ENCODE measurements around the gene SENP7.
"Not testable (repeated sequence)": the region's sequence is repeated elsewhere in the genome, so short reads cannot be mapped to it uniquely, and the experiment has no call there.

Gene SENP7

GRCh38 chr3:101501783-101502182 lies 11.2 kb downstream of the SENP7 start:
- DNase-seq (ENCODE audit: low spot score): no peak
- Histone ChIP-seq H3K27ac (no peak overlapping the region), H3K4me3 (no peak overlapping the region)
- no peak for TF ChIP-seq CTCF (IDR thresholded peaks at IDR 0.05)

GRCh38 chr3:101500208-101500607 lies 12.8 kb downstream of the SENP7 start:
- no peak for DNase-seq (ENCODE audit: low spot score)
- no peak for TF ChIP-seq CTCF (IDR thresholded peaks at IDR 0.05)
- no peak overlapping the region for H3K27ac ChIP-seq

GRCh38 chr3:101497803-101498202 lies 15.2 kb downstream of the SENP7 start:
- H3K27ac ChIP-seq: no peak overlapping the region
- TF ChIP-seq CTCF (IDR thresholded peaks at IDR 0.05): no peak
- no peak for DNase-seq (ENCODE audit: low spot score)
- H3K4me3 ChIP-seq: no peak overlapping the region

More at GRCh38 chr3:101500208-101500607, 12.8 kb downstream of the SENP7 start:
- no peak overlapping the region for H3K4me3 ChIP-seq

GRCh38 chr3:101495552-101495951 lies 17.5 kb downstream of the SENP7 start:
- no peak overlapping the region for H3K4me3 ChIP-seq
- DNase-seq (ENCODE audit: low spot score): no peak
- TF ChIP-seq CTCF (IDR thresholded peaks at IDR 0.05): no peak
- no peak overlapping the region for H3K27ac ChIP-seq

- no peak for DNase-seq (ENCODE audit: low spot score)
- no peak overlapping the region for H3K4me3 ChIP-seq
- H3K27ac ChIP-seq: no peak overlapping the region
- no peak for TF ChIP-seq CTCF (IDR thresholded peaks at IDR 0.05)
These were observed 28.0 kb downstream of the SENP7 start for GRCh38 chr3:101484805-101485620.

GRCh38 chr3:101478980-101479379 lies 34.0 kb downstream of the SENP7 start:
- DNase-seq (ENCODE audit: low spot score): no peak
- no peak overlapping the region for H3K27ac ChIP-seq

GRCh38 chr3:101474841-101475552 lies 38.0 kb downstream of the SENP7 start:
- not testable (repeated sequence) for DNase-seq (ENCODE audit: low spot score); H3K4me3 ChIP-seq; H3K27ac ChIP-seq

More at GRCh38 chr3:101478980-101479379, 34.0 kb downstream of the SENP7 start:
- no peak for TF ChIP-seq CTCF (IDR thresholded peaks at IDR 0.05)
- no peak overlapping the region for H3K4me3 ChIP-seq

GRCh38 chr3:101468676-101469075 lies 44.3 kb downstream of the SENP7 start:
- not testable (repeated sequence) for DNase-seq (ENCODE audit: low spot score); H3K4me3 ChIP-seq

GRCh38 chr3:101467310-101467663 lies 45.7 kb downstream of the SENP7 start:
- not testable (repeated sequence) for H3K27ac ChIP-seq; DNase-seq (ENCODE audit: low spot score); H3K4me3 ChIP-seq

More at GRCh38 chr3:101468676-101469075, 44.3 kb downstream of the SENP7 start:
- H3K27ac ChIP-seq: not testable (repeated sequence)
